ACC112 (cell line): ENCODE results near the gene GRIK4.
"Not testable (repeated sequence)": the region's sequence is repeated elsewhere in the genome, so short reads cannot be mapped to it uniquely, and the experiment has no call there.

Experiments used
- H2AFZ ChIP-seq: fragments of 200-600 bp; sonication (generic); one replicate; pipeline ENCODE4 v1.6.0; 2017; ENCODE audit warnings: antibody characterized with exemption, low read length; ENCODE audit not compliant: unreplicated experiment
- H3K27ac ChIP-seq: fragments of 200-600 bp; sonication (generic); 2 replicates; pipeline ENCODE4 v1.5.1; 2014; ENCODE audit warnings: low read depth, mild to moderate bottlenecking, antibody characterized with exemption, low read length, moderate library complexity
- H3K27me3 ChIP-seq: fragments of 200-600 bp; sonication (generic); 2 replicates; pipeline ENCODE4 v1.6.1; 2014; ENCODE audit warnings: mild to moderate bottlenecking, antibody characterized with exemption, low read length, moderate library complexity, mixed read lengths; ENCODE audit not compliant: insufficient read depth
- H3K36me3 ChIP-seq: fragments of 200-600 bp; sonication (generic); 2 replicates; pipeline ENCODE4 v1.6.1; 2016; ENCODE audit warnings: mild to moderate bottlenecking, antibody characterized with exemption, low read length, moderate library complexity, mixed read lengths; ENCODE audit not compliant: insufficient read depth
- H3K4me1 ChIP-seq: fragments of 200-600 bp; sonication (generic); one replicate; pipeline ENCODE4 v1.6.1; 2016; ENCODE audit warnings: low read length, mixed read lengths; ENCODE audit not compliant: insufficient read depth, unreplicated experiment, control insufficient read depth
- H3K4me3 ChIP-seq: fragments of 200-600 bp; sonication (generic); 2 replicates; pipeline ENCODE4 v1.5.1; 2014; ENCODE audit warnings: mild to moderate bottlenecking, low read depth, low read length
- H3K79me2 ChIP-seq: fragments of 200-600 bp; sonication (generic); one replicate; pipeline ENCODE4 v1.6.0; 2016; ENCODE audit warnings: low read length; ENCODE audit not compliant: control insufficient read depth, unreplicated experiment, insufficient read depth

The GRIK4 gene

GRCh38 chr11:121031167-121031566 lies 519.6 kb downstream of the GRIK4 start:
- no peaks in the 10 kb centered on the region for H3K4me1 ChIP-seq
- H3K79me2 ChIP-seq: peaks cover 42% of the 10 kb centered on the region
- no peak overlapping the region for H3K27ac ChIP-seq
- H3K4me3 ChIP-seq: no peak overlapping the region
- no peak overlapping the region for H2AFZ ChIP-seq
- no peaks in the 10 kb centered on the region for H3K36me3 ChIP-seq
- no peaks in the 10 kb centered on the region for H3K27me3 ChIP-seq

- H3K27me3 ChIP-seq, H2AFZ ChIP-seq, H3K4me1 ChIP-seq, H3K4me3 ChIP-seq, H3K27ac ChIP-seq, H3K36me3 ChIP-seq: not testable (repeated sequence)
- H3K79me2 ChIP-seq: peaks cover 43% of the 10 kb centered on the region
Observed at GRCh38 chr11:121031648-121032047, 520.1 kb downstream of the GRIK4 start.

GRCh38 chr11:121032546-121032945 lies 521.0 kb downstream of the GRIK4 start:
- Histone ChIP-seq H3K79me2 (peaks cover 36% of the 10 kb centered on the region), H2AFZ (no peak overlapping the region), H3K36me3 (no peaks in the 10 kb centered on the region), H3K4me3 (no peak overlapping the region), H3K27ac (no peak overlapping the region), H3K4me1 (no peaks in the 10 kb centered on the region), H3K27me3 (no peaks in the 10 kb centered on the region)

GRCh38 chr11:121033635-121034034 lies 522.1 kb downstream of the GRIK4 start:
- no peak overlapping the region for H2AFZ ChIP-seq
- H3K4me1 ChIP-seq: no peaks in the 10 kb centered on the region
- H3K27me3 ChIP-seq: no peaks in the 10 kb centered on the region
- no peaks in the 10 kb centered on the region for H3K36me3 ChIP-seq
- peaks cover 28% of the 10 kb centered on the region for H3K79me2 ChIP-seq
- no peak overlapping the region for H3K27ac ChIP-seq
- H3K4me3 ChIP-seq: no peak overlapping the region

- no peak overlapping the region for H3K27ac ChIP-seq
- H3K27me3 ChIP-seq: no peaks in the 10 kb centered on the region
- H2AFZ ChIP-seq: no peak overlapping the region
- no peaks in the 10 kb centered on the region for H3K4me1 ChIP-seq
- no peak overlapping the region for H3K4me3 ChIP-seq
- H3K79me2 ChIP-seq: peaks cover 36% of the 10 kb centered on the region
- no peaks in the 10 kb centered on the region for H3K36me3 ChIP-seq
Observed at GRCh38 chr11:121035169-121035755, 523.7 kb downstream of the GRIK4 start.

- peaks cover 37% of the 10 kb centered on the region for H3K79me2 ChIP-seq
- no peaks in the 10 kb centered on the region for H3K4me1 ChIP-seq
- H2AFZ ChIP-seq: no peak overlapping the region
- no peak overlapping the region for H3K4me3 ChIP-seq
- no peak overlapping the region for H3K27ac ChIP-seq
- no peaks in the 10 kb centered on the region for H3K27me3 ChIP-seq
- H3K36me3 ChIP-seq: no peaks in the 10 kb centered on the region
Observed at GRCh38 chr11:121035780-121036179, 524.2 kb downstream of the GRIK4 start.

- no peaks in the 10 kb centered on the region for H3K27me3 ChIP-seq
Observed at GRCh38 chr11:121037016-121037415, 525.5 kb downstream of the GRIK4 start.

More at GRCh38 chr11:121037016-121037415, 525.5 kb downstream of the GRIK4 start:
- no peak overlapping the region for H3K4me3 ChIP-seq
- no peaks in the 10 kb centered on the region for H3K36me3 ChIP-seq
- no peak overlapping the region for H3K27ac ChIP-seq
- no peak overlapping the region for H2AFZ ChIP-seq
- no peaks in the 10 kb centered on the region for H3K4me1 ChIP-seq
- H3K79me2 ChIP-seq: peaks cover 44% of the 10 kb centered on the region
